ENCODE data around the gene PTP4A2.
"Not testable (repeated sequence)": the region's sequence is repeated elsewhere in the genome, so short reads cannot be mapped to it uniquely, and the experiment has no call there.

PTP4A2 gene

GRCh38 chr1:31923901-31924535, 14.2 kb downstream of the PTP4A2 start:
- no peak for DNase-seq

GRCh38 chr1:31920956-31921355, 17.2 kb downstream of the PTP4A2 start:
- no peak for DNase-seq

GRCh38 chr1:31919591-31919990, 18.6 kb downstream of the PTP4A2 start:
- DNase-seq: no peak

GRCh38 chr1:31915438-31915837, 22.7 kb downstream of the PTP4A2 start:
- no peak for DNase-seq

GRCh38 chr1:31913968-31914367, 24.2 kb downstream of the PTP4A2 start:
- no peak for DNase-seq

GRCh38 chr1:31912839-31913239, 25.3 kb downstream of the PTP4A2 start:
- DNase-seq: no peak

- no peak for DNase-seq
Measured at GRCh38 chr1:31911994-31912780, 26.0 kb downstream of the PTP4A2 start.

- no peak for DNase-seq
Measured at GRCh38 chr1:31910933-31911332, 27.2 kb downstream of the PTP4A2 start.

GRCh38 chr1:31909691-31910090, 28.5 kb downstream of the PTP4A2 start:
- DNase-seq: no peak

- DNase-seq: no peak
Measured at GRCh38 chr1:31906557-31906956, 31.6 kb downstream of the PTP4A2 start.

GRCh38 chr1:31905681-31906080, 32.5 kb downstream of the PTP4A2 start:
- DNase-seq: no peak

- DNase-seq: no peak
Measured at GRCh38 chr1:31905093-31905509, 33.1 kb downstream of the PTP4A2 start.

- DNase-seq: no peak
Measured at GRCh38 chr1:31904339-31905092, 33.7 kb downstream of the PTP4A2 start.

GRCh38 chr1:31902510-31902860, 35.7 kb downstream of the PTP4A2 start:
- no peak for DNase-seq

GRCh38 chr1:31901838-31902509, 36.2 kb downstream of the PTP4A2 start:
- no peak for DNase-seq

- no peak for DNase-seq
Measured at GRCh38 chr1:31900790-31901189, 37.4 kb downstream of the PTP4A2 start.

- no peak for DNase-seq
Measured at GRCh38 chr1:31897526-31898100, 40.6 kb downstream of the PTP4A2 start.

GRCh38 chr1:31895474-31896198, 42.5 kb downstream of the PTP4A2 start:
- DNase-seq: not testable (repeated sequence)

- DNase-seq: peak; percentile 32
Measured at GRCh38 chr1:31891280-31891679, 46.9 kb downstream of the PTP4A2 start.

- no peak for DNase-seq
Measured at GRCh38 chr1:31888291-31888690, 49.9 kb downstream of the PTP4A2 start.

GRCh38 chr1:31886866-31887265, 51.3 kb downstream of the PTP4A2 start:
- no peak for DNase-seq

- no peak for DNase-seq
Measured at GRCh38 chr1:31885851-31886250, 52.3 kb downstream of the PTP4A2 start.

Measured in activated naive CD4-positive, alpha-beta T cell treated with Interleukin-2 at 50 U/mL for 16 hours (primary cell).